Suprapubic skin (tissue), 4 donors: ENCODE measurements around the gene FILIP1L.

Experiments
- CTCF ChIP-seq, 2 donors: fragments of 200-600 bp in 1 of 2; fragments of 450-650 bp in 1 of 2; sonication (generic) in 1 of 2; IDR thresholded peaks; one replicate each; pipeline ENCODE4 v1.5.1; 2016 to 2019; ENCODE audit warnings: antibody characterized with exemption in 2 of 2, mild to moderate bottlenecking in 1 of 2, moderate library complexity in 1 of 2
- POLR2A ChIP-seq, 2 donors: fragments of 450-650 bp; IDR thresholded peaks; one replicate each; pipeline ENCODE4 v1.6.1; 2017; ENCODE audit warnings: antibody characterized with exemption in 2 of 2, mild to moderate bottlenecking in 2 of 2, moderate library complexity in 2 of 2
- POLR2AphosphoS5 ChIP-seq, 3 donors: sonication (generic); formaldehyde crosslinking; IDR thresholded peaks; one replicate each; pipeline ENCODE4 v1.6.1; 2017; ENCODE audit warnings: antibody characterized with exemption in 3 of 3

GRCh38 chr3:99881121-99881524, 233.2 kb downstream of the FILIP1L start:
- TF ChIP-seq CTCF (IDR thresholded peaks at IDR 0.05) (no peak), POLR2AphosphoS5 (IDR thresholded peaks at IDR 0.05) (peak in 1 of 3 donors; percentile 29), POLR2A (IDR thresholded peaks at IDR 0.05) (no peak)
